ENCODE results near the gene SPHKAP. TPM values are rescaled to one million over a fixed set of nuclear protein-coding genes. Genes with fewer than 3 reads are reported as not detected.

Gene SPHKAP
- total and polyA plus RNA-seq, 11 donors = 8.3 to 150 (median 70.2) TPM

DNA sequence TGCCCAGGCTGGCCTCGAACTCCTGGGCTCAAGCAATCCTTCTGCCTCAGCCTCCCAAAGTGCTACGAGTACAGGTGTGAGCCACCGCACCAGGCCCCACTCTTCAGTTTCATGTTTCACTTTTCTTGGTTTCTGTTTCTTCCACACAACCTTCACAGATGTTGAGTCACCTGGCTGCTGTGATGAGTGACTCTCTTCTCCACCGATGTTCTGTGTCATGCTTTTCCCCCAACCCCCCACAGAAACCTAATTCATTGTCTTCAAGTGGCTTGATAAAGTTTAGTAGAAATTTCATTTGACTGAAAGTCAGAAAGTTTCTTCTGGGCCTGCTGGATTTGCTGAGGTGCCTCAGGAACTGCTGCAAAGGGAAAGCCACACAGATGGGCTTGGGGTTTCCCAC, 78.5 kb downstream of the SPHKAP start:
- WGBS, 4 donors = 74 to 82% (median 80%) methylated on average over 4 of the region's 4 CpGs
- no peaks in the 10 kb centered on the region for H3K4me1 ChIP-seq
- intact Hi-C loops (cut with DNase I) = no loop called here

DNA sequence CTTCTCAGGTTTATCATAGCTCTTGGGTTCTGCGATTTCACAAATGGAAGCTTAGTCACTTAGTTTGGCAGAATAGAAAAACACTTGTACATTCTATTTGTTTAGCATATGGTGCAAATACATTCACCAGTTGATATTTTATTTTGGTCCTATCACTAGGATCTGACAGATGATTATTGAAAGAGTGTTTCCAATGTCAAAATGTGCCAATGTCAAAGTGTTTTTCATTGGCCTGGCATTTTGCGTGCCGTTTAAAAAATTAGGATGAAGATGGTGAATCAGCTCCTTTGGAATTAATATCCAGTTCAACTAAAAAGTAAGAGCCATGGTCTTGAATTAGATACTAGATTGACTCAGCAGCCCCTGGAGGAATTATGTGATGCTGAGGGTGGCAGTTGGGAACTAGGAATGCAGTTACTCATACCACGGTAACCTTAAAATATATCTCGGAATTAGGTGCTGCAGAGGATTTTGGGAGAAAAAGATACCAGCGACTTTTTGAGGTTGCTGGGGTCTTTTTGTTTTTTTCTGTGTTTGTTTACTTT, 87.0 kb downstream of the SPHKAP start:
- Histone ChIP-seq H3K36me3 (peaks cover 0 to 4% (median 0%) of the 10 kb centered on the region in 9 donors), H3K4me3 (no peak overlapping the region), H3K27ac (no peak overlapping the region), H3K4me1 (no peaks in the 10 kb centered on the region), H3K9me3 (peaks cover 0 to 21% (median 8%) of the 10 kb centered on the region in 12 donors), H3K27me3 (no peaks in the 10 kb centered on the region)
- ATAC-seq = no peak
- intact Hi-C loops (cut with DNase I) = no loop called here
- 84 to 90% (median 87%) methylated on average over 6 of the region's 6 CpGs for WGBS, 4 donors
- no peak for DNase-seq
- TF ChIP-seq, protein P1, sequence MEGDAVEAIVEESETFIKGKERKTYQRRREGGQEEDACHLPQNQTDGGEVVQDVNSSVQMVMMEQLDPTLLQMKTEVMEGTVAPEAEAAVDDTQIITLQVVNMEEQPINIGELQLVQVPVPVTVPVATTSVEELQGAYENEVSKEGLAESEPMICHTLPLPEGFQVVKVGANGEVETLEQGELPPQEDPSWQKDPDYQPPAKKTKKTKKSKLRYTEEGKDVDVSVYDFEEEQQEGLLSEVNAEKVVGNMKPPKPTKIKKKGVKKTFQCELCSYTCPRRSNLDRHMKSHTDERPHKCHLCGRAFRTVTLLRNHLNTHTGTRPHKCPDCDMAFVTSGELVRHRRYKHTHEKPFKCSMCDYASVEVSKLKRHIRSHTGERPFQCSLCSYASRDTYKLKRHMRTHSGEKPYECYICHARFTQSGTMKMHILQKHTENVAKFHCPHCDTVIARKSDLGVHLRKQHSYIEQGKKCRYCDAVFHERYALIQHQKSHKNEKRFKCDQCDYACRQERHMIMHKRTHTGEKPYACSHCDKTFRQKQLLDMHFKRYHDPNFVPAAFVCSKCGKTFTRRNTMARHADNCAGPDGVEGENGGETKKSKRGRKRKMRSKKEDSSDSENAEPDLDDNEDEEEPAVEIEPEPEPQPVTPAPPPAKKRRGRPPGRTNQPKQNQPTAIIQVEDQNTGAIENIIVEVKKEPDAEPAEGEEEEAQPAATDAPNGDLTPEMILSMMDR (IDR thresholded peaks at IDR 0.05) = no peak
- no peak for TF ChIP-seq POLR2A (IDR thresholded peaks at IDR 0.05)

More for the DNA sequence above, 78.5 kb downstream of the SPHKAP start:
- H3K36me3 ChIP-seq = peaks cover 0 to 6% (median 0%) of the 10 kb centered on the region in 9 donors
- H3K27me3 ChIP-seq = no peaks in the 10 kb centered on the region
- peaks cover 0 to 12% (median 3%) of the 10 kb centered on the region in 12 donors for H3K9me3 ChIP-seq
- no peak for DNase-seq
- no peak for ATAC-seq
- no peak overlapping the region for H3K4me3 ChIP-seq
- no peak for TF ChIP-seq POLR2A (IDR thresholded peaks at IDR 0.05)
- TF ChIP-seq, protein P1 (IDR thresholded peaks at IDR 0.05) = no peak
- no peak overlapping the region for H3K27ac ChIP-seq

DNA sequence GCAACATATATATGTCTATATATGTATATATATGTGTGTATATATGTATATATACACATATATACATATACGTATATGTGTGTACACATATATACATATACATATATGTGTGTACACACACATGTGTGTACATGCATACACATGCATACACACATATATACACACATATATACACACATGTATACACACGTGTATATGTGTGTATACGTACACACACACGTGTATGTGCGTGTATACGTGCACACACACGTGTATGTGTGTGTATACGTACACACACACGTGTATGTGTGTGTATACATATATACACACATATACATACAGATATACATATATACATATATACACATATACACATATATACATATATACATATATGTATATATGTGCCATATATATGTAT, 89.4 kb downstream of the SPHKAP start:
- H3K27ac ChIP-seq = no peak overlapping the region
- H3K36me3 ChIP-seq = no peaks in the 10 kb centered on the region
- ATAC-seq (no peak), DNase-seq (no peak)
- H3K4me3 ChIP-seq = no peak overlapping the region
- no peaks in the 10 kb centered on the region for H3K4me1 ChIP-seq
- TF ChIP-seq, protein P1 (IDR thresholded peaks at IDR 0.05) = no peak
- no peak for TF ChIP-seq POLR2A (IDR thresholded peaks at IDR 0.05)
- intact Hi-C loops (cut with DNase I) = no loop called here
- peaks cover 0 to 24% (median 3%) of the 10 kb centered on the region in 12 donors for H3K9me3 ChIP-seq
- WGBS, 4 donors = 73 to 86% (median 84%) methylated on average over 9 of the region's 9 CpGs
- H3K27me3 ChIP-seq = no peaks in the 10 kb centered on the region

DNA sequence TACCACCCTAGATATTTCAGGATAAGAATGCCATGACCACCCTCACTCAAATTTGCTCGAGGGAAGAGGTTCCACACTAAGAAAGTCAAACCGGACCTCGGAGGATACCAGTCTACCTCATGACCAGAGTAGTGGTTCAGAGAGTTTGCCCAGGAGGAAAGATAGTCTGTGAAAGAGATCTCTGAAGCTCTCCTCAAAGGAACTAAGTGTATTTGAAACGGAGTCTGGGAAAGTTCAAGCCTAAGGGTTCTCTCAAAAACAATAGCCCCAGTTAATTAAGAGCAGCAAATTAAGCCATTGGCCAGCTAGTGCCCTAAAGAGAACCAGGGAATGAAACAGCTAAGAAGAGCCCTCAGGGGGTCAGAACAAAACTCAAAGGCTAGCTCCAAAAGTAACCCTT, 94.9 kb downstream of the SPHKAP start:
- Histone ChIP-seq H3K9me3 (peaks cover 0 to 24% (median 3%) of the 10 kb centered on the region in 12 donors), H3K36me3 (no peaks in the 10 kb centered on the region), H3K27me3 (no peaks in the 10 kb centered on the region), H3K4me1 (no peaks in the 10 kb centered on the region), H3K4me3 (no peak overlapping the region), H3K27ac (no peak overlapping the region)
- WGBS, 4 donors = 73 to 86% (median 81%) methylated on average over 4 of the region's 4 CpGs
- intact Hi-C loops (cut with DNase I) = no loop called here
- TF ChIP-seq, protein P1 (IDR thresholded peaks at IDR 0.05) = no peak
- TF ChIP-seq POLR2A (IDR thresholded peaks at IDR 0.05) = no peak
- DNase-seq (no peak), ATAC-seq (no peak)
